HG03558 (cell line): Measurements from ENCODE around the gene PDE11A.

Source experiments
- ATAC-seq: cut with Tn5 transposase; IDR thresholded peaks from one replicate; pipeline ENCODE4 v1.9.1; 2021; ENCODE audit warnings: moderate number of reproducible peaks; ENCODE audit not compliant: unreplicated experiment; ENCODE audit errors: extremely low read depth

Gene PDE11A

GRCh38 chr2:177738461-177739235 is 333.9 kb downstream of the PDE11A start:
- ATAC-seq, result no peak

DNA sequence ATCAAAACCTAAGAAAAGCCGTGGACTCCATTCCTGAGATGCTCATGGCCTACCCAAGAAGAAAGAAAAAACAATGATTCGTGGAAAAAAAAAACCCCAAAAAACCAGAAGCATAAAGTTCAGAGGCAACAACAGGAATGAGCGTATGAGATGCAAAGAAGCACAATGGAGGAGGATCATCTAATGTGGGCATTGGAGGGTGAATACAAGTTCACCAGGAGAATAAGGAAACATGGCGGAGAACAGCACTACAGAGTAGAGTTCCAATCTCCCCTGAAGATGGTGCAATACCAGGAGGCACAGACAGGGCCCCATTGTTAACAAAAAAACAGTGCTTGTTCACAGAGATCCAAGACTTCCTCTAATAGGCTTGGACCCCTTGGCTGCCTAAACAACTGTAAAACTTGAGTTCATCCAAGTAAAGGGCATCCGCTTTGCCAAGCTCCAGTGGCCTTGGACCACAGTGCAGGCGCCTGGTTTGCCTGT is 337.2 kb downstream of the PDE11A start:
- ATAC-seq, result no peak

DNA sequence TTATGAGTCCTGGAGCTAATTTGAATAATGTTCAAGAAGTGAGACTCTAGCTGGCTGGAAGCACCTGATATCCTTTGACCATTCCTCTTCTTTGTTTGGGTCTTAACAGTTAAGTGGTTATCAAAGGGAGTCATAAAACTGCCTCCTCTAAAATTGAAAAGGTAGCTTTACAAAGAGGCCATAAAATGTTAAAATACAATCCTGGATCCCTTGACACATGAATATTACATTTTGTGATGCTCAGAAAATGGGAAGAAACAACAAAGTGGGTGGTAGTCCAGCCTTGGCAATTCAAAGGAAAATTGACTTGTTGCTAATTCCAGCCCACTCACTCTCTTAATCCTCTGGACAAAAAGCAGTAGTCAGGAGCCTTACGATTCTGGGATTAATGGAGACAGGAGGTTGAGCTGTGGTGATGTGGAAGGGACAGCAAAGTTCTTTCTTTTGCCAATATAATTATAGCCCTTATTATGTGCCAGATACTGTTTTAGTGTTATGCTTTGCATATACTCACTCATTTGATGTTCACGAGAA is 339.2 kb downstream of the PDE11A start:
- ATAC-seq, result no peak

DNA sequence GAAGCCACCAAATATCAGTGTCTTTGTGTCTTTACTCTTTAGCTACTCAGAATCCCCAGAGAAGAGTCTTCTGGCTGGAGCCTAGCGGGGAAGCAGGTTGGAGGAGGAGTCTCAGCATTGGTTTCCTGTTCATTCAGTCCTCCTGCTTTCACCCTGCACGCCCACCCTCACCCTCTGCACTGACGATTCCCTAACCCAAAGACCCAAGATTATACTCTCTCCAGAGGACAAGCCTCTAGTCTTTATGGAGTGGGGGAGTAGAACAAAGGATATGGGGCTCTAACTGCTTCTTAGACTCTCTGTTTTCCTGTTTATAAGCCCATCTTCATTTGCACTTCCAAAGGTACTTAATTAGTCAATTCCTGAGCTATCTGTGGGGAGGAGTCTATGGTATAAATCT is 341.2 kb downstream of the PDE11A start:
- no peak for ATAC-seq

- no peak for ATAC-seq
These were observed 341.8 kb downstream of the PDE11A start for GRCh38 chr2:177730792-177731191.

DNA sequence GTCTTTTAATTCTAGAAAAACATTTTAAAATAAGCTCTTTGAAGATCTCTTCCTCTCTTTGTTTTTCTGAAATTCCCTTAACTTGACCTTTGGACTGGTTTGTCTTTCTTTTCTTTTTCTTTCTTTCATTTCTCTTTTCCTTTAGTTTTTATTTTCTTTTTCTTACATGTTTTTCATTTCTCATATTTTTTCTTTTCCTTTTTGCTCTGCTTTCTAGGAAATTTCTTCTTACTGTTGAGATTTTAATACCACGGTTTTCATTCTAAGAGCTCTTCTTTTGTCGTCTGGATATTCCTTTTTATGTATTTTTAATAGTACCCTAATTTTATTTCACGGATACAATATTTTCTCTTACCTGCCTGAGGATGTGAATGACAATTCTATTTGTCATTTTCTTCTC is 342.2 kb downstream of the PDE11A start:
- no peak for ATAC-seq

- ATAC-seq, result no peak
These were observed 343.7 kb downstream of the PDE11A start for GRCh38 chr2:177728920-177729319.

DNA sequence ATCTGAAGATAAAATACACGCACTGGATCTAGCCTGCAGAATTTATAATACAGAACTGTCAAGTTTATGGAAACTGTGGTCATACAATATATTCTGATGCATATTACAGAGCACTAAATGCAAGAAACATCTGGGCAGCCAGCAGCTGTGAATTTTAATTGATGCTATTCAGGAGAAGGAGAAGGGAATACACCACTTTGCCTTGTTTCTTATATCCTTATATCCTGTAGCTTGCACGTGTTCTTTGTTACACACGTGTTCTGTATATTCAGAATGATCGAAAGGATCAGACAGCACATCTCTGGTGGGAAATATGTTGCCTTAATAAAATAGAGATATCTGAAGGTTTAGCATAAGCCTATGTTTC is 344.2 kb downstream of the PDE11A start:
- no peak for ATAC-seq

DNA sequence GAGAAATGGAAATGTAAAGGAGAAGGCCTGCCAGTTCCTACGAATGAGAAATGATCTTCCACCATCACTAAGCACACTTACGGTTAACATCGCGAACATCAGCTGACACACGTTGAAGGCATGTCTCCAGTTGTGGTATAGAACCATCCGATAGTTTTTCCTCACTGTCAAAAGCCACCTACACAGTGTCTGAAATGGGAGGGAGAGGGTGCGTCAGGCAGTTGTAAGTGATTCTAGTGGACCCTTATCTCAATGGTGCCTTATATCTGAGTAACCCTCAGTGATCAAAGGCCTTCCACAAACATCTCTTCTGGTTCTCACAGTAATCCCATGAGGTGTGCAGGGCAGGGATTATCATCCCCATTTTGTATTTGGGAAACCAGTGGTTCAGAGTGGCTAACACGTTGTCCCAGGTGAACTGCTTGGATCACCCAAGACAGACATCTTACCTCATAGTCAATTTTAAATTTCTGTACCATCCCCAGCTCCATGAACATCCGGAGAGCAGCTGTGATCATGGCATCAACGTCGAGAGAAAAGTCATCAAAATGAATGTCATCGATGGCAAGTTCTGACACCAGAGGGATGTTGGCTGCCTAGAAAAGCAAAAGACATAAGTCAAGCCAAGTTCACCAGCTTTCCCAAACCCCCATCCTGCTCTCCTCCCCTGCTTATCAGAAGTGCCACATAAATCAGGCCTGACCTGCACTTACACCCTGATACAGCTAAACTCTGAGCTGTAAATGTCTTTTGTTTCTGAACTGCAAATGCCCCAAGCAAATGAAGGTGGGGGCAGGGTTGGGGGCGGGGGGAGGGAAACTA is 344.8 kb downstream of the PDE11A start:
- no peak for ATAC-seq

GRCh38 chr2:177726931-177727348 is 345.6 kb downstream of the PDE11A start:
- no peak for ATAC-seq

GRCh38 chr2:177724398-177725287 is 347.9 kb downstream of the PDE11A start:
- ATAC-seq, result no peak

- ATAC-seq, result no peak
These were observed 349.3 kb downstream of the PDE11A start for GRCh38 chr2:177723235-177723634.

DNA sequence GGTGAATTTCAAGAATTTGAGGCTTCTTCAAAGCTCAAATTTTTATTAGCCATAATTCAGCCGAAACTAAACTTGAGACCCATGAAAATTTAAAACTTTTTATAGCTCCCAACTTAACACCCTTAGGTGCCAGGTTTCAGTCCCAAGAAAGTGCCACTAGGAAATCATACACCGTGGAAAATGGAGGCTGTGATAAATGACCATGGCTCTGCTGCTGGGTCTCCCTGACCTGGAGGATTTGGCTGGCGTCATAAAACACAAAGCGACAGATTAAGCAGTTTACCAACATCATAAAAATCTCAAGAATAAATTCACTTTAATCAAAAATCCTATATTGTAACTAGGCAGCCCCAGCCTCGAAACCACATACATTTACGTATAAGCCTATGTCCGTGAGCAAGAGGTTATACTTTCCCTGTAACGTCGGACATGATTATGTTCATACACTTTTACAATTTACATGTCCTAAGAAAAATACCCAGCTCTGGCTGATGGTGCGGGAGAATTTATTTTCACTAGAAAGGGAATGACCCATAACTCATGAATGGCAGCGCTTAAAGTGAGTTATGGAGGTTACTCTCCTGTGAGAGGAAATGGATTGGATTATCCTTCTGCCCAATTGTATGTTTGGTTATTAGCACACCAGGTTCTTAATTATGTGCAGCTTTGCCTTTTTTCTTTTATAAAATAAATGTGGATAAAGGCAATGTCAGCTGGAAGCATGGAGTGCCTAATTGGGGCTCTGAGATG is 350.6 kb downstream of the PDE11A start:
- ATAC-seq, result no peak

DNA sequence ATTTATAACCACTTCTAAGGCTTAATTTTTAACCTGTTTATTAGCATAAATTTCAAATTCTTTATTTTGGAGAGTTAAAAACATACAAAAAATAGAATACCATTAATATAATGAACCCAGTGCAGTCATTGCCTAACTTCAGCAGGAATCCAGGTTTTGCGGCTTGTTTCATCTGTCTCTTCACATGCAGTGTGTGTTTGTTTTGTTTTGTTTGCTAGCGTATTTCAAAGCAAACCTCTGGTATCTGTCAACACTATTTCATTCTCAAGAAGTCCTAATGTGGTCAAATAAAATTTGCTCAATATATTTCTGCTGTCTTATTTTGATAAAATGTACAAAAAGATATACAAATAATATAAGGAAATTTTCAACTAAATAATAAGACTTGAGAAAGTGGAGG is 351.5 kb downstream of the PDE11A start:
- no peak for ATAC-seq

DNA sequence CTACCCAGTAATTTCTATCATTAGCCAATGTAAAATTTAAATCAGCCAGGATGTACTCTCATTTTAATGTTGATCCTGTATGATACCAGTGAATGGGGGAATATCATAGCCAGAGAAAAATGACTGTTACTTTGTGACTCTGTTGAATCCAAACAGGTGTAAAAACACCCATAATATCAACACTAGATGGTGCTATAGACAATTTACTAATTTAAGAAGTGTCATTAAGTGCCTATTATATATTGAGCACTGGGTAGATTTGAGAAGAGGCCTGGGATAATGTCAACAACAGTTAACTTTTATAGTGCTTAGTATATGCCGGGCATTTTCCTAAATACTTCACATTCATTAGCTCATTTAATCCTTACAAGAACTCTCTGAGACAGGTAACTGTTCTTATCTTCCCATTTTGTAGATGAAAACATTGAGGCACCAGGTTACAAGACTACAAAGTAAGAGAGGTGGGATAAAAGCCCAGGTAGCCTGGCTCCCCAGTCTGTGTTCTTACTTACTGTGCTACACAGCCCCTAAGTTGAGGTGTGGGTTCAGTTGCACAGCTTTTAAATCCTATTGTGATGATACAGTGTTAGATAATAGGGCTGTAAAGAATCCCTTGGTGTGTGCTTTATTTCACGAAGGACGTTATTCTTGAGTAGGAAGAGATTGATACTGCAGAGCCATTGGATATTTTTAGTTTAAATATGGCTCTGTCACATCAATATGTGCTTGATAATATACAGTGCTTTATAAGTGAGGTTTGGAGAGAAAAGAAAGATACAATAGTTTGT is 354.6 kb downstream of the PDE11A start:
- no peak for ATAC-seq

GRCh38 chr2:177716484-177716883 is 356.1 kb downstream of the PDE11A start:
- no peak for ATAC-seq

GRCh38 chr2:177715771-177716170 is 356.8 kb downstream of the PDE11A start:
- ATAC-seq, result no peak

GRCh38 chr2:177714704-177715103 is 357.9 kb downstream of the PDE11A start:
- ATAC-seq, result no peak

GRCh38 chr2:177712462-177712861 is 360.1 kb downstream of the PDE11A start:
- ATAC-seq, result no peak
